Left cardiac atrium (tissue), 4 donors: ENCODE data around the gene APLN. TPM values are rescaled to one million over a fixed set of nuclear protein-coding genes. Genes with fewer than 3 reads are reported as not detected.

Experiments used
- ATAC-seq, 2 donors: fragments of 200-7000 bp; cut with Tn5 transposase; one replicate each; pipeline ENCODE4 v1.9.1; 2020; ENCODE audit warnings: mild to moderate bottlenecking in 2 of 2, moderate library complexity in 2 of 2
- DNase-seq: peaks from one replicate; pipeline ENCODE4 v3.0.0-alpha.2; 2020
- intact Hi-C, 2 donors: fragments of 100-400 bp; cut with DNase I; formaldehyde crosslinking; loops; one replicate each; pipeline versions ENCODE4 v1.14.1 to v1.15.1; 2022 to 2023
- long read RNA-seq: library from polyadenylated mRNA; unstranded; transcript quantifications from one replicate; pipeline ENCODE4 v2.0.0, GENCODE V29; 2021
- total RNA-seq, 2 donors: library from RNA; stranded (reverse); fragmentation: NEBNext Ultra II Directional; extraction: Animal tissue kit (Norgen Biotek cat#: 25700); gene quantifications; one replicate each; pipeline ENCODE4 v1.2.1, GENCODE V29; 2021
- donor health status: DM: no; HTN: yes; CAD: no.
- donor health status: DM: no; HTN: yes; CAD: no; lungs with severe emphysema.
- donor health status: DM: yes; HTN: yes; CAD: no.
- donor health status: Dilated cardiomyopathy.

APLN gene
- 10 to 100 TPM in 1 of 2 donors, 1 to 10 TPM in 1; 5.7 to 18.0 TPM for total RNA-seq
- long read RNA-seq, transcript APLN-201 (3 exons, 3,205 nt) = major isoform, 5 of 16 reads
- long read RNA-seq, partial matches to known transcripts = 5 of 16 reads
- long read RNA-seq, other reads (novel, unspliced or antisense) = 6 of 16 reads

DNA sequence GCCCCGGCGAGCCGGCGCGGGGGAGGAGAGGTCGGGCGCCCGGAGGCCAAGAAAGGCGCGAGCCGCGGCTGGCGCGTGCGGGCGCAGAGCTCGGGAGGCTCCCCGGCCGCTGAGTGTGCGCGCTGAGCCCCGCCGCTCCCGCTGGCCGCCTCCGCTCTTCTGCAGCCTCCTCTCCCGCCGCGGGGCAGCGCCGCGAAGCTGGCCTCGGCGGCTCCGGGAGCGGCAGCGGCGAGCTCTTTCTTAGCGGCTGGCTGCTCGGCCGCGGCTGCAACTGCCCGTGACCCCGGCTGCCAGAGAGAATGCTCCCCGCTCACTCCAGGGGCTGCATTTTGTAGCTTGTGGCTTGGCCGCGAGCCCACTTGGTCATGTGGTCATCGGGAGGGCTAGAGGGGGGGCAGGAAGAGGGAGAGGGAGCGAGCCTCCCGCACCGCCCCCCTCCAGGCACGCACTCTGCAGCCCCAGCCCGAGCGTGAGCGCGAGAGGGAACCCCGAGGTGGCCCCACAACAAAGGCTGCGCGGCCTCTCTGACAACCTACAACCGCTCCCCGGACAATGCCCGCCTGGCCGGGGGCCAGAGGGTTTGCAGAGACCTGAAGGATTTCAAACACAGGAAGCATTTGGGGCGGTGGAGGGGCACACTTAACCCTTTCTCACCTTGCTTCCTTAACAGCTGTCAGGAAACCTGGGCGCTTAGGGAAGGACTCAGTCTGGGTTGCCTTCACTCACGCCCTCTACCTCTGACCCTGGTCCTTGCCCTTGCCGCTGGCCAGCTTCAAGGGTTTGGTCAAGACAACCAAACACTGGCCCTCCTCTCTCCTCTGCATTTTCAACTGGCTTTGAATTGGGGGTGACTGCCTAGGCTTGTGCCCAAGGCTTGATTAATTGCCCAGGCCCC is at the start of gene APLN:
Gene APLN (minus strand): TSS at position 305 of the 895 bp plus-strand sequence. CDS start 326 bp downstream, outside the sequence.
- ATAC-seq = peak; percentile 68 to 75
- intact Hi-C loops = no loop called here
- DNase-seq = peak; percentile 52

DNA sequence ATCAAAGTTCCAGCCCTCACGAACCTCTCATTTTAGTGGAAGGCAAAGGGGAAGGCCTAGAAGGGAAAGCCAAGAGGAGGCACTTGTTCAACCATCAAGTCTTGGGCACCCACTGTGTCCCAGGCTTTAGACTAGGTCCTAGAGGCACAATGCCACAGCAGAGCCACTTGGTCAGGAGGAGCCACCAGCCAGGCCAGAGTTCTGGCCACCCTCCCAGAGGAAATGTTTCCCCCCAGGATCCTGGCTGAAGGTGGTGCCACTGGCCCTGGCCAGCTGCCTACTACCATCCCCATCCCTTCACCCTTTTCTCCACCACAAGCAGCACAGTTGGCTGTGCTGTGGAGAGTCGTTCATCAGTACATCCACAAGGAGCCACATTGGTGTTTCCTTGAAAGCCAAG is 49.7 kb upstream of the APLN start:
- DNase-seq (no peak), ATAC-seq (no peak)
- intact Hi-C loops = no loop called here

GRCh38 chrX:129701624-129702069 is 46.9 kb upstream of the APLN start:
- intact Hi-C loops = no loop called here
- DNase-seq (peak; percentile 70), ATAC-seq (peak; percentile 68 to 86)

DNA sequence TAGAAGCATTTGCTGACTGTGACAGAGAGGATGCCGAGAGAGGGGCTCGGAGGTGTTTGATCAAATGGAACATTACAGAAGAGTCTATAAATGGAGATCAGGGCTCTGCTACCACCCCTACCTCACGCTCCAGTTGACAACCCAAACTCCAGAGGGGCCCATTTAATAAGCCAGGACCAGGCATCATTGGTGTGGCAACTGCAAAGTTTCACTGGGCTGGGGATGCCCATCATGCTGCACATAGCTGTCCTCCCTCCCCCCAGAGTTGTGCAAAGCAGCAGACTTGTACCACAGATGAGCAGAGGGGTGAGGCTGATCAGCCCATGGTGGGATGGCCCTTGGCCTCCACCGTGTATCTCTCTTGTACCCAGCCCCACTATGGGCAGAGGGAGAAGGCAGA is 45.8 kb upstream of the APLN start:
- no peak for DNase-seq
- no peak for ATAC-seq
- intact Hi-C loops = no loop called here

GRCh38 chrX:129698150-129698549 is 43.4 kb upstream of the APLN start:
- intact Hi-C loops = no loop called here
- ATAC-seq (no peak), DNase-seq (no peak)

DNA sequence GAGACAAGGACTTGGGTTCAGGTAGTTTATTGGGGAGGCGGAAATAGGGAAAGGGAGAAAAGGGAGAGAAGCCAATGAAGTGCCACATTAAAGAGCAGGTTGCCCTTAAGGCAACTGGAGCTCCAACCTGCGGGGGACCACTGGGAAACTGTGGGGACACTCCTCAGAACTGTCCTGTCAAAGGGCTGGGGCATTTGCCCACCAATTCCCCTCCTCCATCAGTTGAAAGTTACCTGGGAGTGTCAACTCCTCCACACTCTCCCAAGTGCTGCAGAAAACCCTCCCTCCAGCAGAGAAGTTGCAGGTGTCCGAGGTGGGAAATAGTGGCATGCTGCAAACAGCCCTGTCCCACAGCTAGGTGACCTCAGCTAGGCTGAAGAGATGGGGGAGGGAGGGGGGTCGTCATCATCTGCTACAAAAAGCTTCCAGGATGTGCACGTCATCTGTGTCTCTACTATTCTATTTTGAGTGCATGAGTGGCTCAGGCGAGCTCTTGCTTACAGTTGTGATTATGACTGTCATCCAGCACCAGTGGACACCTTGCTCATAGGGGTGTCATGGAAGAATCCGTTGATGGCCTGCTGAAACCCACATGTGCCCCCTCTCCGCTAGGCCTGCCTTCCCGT is 42.6 kb upstream of the APLN start:
- DNase-seq (peak; percentile 26), ATAC-seq (peak in 1 of 2 donors; percentile 72)
- intact Hi-C loops = no loop called here

- DNase-seq = no peak
- ATAC-seq = no peak
- intact Hi-C loops = no loop called here
These were observed 41.9 kb upstream of the APLN start for GRCh38 chrX:129696463-129697155.

- ATAC-seq (no peak), DNase-seq (no peak)
- intact Hi-C loops = no loop called here
These were observed 41.2 kb upstream of the APLN start for GRCh38 chrX:129695937-129696336.

- ATAC-seq (no peak), DNase-seq (no peak)
These were observed 40.8 kb upstream of the APLN start for GRCh38 chrX:129695535-129695934.

DNA sequence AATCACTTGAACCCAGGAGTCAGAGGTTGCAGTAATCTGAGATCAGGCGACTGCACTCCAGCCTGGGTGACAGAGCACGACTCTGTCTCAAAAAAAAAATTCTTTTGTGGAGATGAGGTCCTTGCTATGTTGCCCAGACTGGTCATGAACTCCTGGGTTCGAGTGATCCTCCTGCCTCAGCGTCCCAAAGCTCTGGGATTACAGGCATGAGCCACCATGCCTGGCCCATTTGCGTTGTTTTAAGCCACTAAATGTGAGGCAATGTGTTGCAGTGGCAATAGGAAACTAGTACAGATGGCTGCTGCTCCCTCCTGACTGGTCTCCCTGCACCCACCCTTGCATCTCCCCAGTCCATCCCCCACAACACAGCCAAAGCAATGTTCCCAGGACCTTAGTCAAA is 40.0 kb upstream of the APLN start:
- ATAC-seq = no peak
- no peak for DNase-seq
- intact Hi-C loops = no loop called here

More at GRCh38 chrX:129695535-129695934, 40.8 kb upstream of the APLN start:
- intact Hi-C loops = no loop called here

- intact Hi-C loops = no loop called here
- no peak for ATAC-seq
These were observed 38.6 kb upstream of the APLN start for GRCh38 chrX:129693354-129693753.

DNA sequence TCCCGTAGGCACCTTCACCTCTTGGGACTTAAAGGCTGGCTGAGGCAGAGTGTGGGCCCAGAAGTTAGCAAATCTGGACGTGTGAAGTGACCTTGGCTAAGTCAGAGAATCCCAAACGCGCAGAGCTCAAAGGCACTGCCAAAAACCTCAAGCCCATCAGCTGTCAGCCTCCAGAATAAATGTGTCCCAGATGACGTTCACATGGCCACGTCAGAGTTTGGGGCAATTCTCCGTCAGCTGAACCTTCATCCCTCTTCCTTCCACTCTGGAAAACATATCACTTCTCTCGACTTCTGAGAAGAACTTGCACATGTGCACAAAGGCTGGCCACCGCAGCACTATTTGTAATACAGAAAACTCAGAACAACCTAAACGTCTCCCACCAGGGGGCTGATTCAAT is 35.7 kb upstream of the APLN start:
- intact Hi-C loops = no loop called here
- DNase-seq = peak; percentile 38
- ATAC-seq = peak; percentile 61 to 67

More at GRCh38 chrX:129693354-129693753, 38.6 kb upstream of the APLN start:
- no peak for DNase-seq

- DNase-seq (no peak), ATAC-seq (no peak)
- intact Hi-C loops = no loop called here
These were observed 35.0 kb upstream of the APLN start for GRCh38 chrX:129689796-129690195.

DNA sequence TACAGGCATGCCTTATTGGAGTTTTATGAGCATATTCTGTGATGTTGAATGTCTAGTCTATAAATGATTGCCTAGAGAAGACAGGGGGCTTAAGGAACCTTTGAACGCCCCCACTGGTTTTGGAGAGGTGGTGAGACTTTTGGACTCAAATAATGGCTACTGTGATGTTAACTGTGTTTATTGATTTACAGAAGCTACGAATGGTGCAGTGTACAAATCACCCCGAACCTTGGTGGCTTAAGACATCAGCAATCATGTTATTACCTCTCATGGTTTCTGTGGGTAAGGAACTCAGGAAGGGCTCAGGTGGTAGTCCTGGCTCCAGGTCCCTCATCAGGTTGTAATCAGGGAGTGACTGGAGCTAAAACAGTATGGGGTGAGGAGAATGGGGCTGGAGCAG is 33.3 kb upstream of the APLN start:
- intact Hi-C loops = no loop called here
- ATAC-seq (no peak), DNase-seq (no peak)

DNA sequence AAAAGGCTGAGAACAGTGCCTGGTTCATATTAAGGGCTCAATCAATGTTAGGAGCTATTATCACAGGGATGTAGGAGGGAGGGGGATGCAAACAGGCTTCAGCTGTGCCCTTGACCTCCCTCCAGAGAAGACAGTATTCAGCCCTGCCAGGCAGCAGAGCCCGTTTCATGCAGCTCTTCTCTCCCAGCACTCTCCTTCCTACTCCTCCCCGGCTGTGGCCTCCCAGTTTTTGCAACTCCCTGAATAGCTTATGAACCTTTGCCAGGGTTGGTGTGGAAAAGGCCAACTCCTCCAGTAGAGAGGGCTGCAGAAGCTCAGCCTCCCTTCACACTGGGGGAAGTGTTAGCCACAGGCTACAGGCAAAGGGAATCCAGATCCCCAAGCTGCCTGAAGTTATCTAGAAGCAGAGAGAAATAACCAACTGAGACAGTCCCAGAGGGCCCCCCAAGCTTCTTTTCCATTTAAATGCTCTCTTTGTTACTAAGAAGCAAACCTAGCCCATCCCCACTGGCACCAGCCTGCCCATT is 31.7 kb upstream of the APLN start:
- intact Hi-C loops = no loop called here
- DNase-seq (peak; percentile 50), ATAC-seq (peak; percentile 82 to 91)

GRCh38 chrX:129682979-129683378 is 28.2 kb upstream of the APLN start:
- ATAC-seq (no peak), DNase-seq (no peak)
- intact Hi-C loops = no loop called here

GRCh38 chrX:129679901-129680300 is 25.1 kb upstream of the APLN start:
- DNase-seq (no peak), ATAC-seq (no peak)
- intact Hi-C loops = no loop called here

GRCh38 chrX:129678614-129679195 is 23.9 kb upstream of the APLN start:
- ATAC-seq (peak; percentile 25 to 42), DNase-seq (no peak)
- intact Hi-C loops = no loop called here

- intact Hi-C loops = no loop called here
- no peak for DNase-seq
- no peak for ATAC-seq
These were observed 12.7 kb upstream of the APLN start for GRCh38 chrX:129667412-129667811.
